Skin of body (tissue), 2 donors: ENCODE results near the gene PSMB7. TPM values are rescaled to one million over a fixed set of nuclear protein-coding genes. Genes with fewer than 3 reads are reported as not detected.

ENCODE experiments used
- DNase-seq: peaks from one replicate; lab custom pipeline; 2025; lab: John Stamatoyannopoulos, UW
- total RNA-seq: library from RNA; depleted of rRNA; stranded (reverse); fragments of >200 nt; gene quantifications from one replicate; pipeline ENCODE4 v1.2.3, GENCODE V29; 2014

PSMB7 gene
- total RNA-seq, 1 donor from 2014 or later, result 153 TPM

GRCh38 chr9:124329206-124329792 is 85.9 kb downstream of the PSMB7 start:
- no peak for DNase-seq

- no peak for DNase-seq
Measured at GRCh38 chr9:124328285-124328684, 87.0 kb downstream of the PSMB7 start.

- DNase-seq, result no peak
Measured at GRCh38 chr9:124327491-124327890, 87.8 kb downstream of the PSMB7 start.

- DNase-seq, result no peak
Measured at GRCh38 chr9:124326378-124326777, 88.9 kb downstream of the PSMB7 start.

GRCh38 chr9:124325816-124326215 is 89.4 kb downstream of the PSMB7 start:
- no peak for DNase-seq

- no peak for DNase-seq
Measured at GRCh38 chr9:124323904-124324303, 91.3 kb downstream of the PSMB7 start.

DNA sequence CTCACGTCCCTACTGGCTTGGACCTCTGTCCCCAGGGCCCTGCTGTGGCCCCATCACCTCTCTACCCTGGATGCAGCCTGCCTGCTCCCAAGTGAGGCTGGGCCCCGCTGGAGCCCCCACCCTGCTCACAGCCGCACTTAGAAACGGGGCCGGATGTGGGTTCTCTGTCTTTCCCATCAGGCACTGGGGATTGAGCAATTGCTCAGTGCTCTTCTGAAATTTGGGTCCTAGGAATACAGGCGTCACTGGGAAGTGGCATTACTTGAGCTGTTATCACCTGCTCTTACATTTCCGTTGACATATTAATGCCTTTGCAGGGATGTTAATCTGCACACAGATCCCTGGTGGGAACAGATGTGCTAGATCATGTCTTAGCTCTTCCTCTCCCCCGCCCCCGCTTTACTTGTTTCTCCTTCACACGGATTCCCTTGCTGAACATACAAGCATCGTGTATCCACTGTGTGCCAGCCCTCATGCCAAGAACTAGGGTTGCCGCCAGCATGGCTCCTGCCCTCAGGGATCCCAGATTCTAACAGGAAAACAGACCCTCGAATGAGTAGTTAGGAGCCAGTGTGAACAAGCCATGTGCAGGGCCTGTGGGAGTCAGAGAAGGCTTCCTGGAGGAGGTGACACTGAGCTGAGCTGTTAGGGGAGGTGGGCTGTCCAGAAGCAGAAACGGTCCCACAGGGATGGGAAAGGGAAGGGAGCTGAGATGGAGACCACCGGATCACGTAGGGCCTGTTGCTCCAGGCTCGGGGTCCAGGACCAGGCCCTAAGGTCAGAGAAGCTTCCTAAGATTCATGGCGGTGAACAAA is 92.4 kb downstream of the PSMB7 start:
- DNase-seq, result no peak

DNA sequence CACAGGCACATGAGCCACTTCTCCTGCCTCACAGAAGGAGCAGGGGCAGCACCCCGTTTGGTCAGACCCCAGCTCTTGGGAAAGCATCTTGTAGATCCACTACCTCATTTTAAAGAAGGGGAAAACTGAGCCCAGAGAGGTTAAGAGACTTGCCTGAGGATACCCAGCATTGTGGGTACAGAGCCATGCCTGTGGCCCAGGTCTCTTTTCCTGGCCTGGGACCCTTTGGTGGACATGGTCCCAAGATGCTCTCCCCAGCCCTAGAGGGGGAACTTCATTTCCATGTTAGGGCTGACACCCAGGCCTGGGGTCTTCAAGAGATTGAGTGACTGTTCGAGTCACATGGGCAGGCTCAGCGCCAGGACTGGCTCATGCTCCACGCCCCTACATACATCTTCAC is 93.3 kb downstream of the PSMB7 start:
- no peak for DNase-seq

DNA sequence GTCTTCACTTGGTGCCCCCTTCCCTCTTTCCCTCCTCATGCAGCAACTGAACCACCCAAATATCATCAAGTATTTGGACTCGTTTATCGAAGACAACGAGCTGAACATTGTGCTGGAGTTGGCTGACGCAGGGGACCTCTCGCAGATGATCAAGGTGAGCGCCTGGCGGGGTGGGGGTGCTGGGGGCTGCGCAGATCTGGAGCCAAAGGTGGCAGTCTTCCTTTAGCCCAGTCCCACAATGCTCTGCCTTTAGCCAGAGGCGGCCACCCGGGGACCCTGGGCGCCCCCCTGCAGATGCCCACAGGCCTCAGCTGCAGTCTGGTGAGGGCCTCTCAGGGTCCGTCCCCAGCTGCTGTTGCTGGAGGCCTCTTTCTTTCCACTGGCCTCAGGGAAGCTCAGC is 93.8 kb downstream of the PSMB7 start:
- no peak for DNase-seq

- peak; percentile 12 for DNase-seq
Measured at GRCh38 chr9:124320062-124320973, 94.9 kb downstream of the PSMB7 start.

GRCh38 chr9:124315882-124316281 is 99.4 kb downstream of the PSMB7 start:
- no peak for DNase-seq

GRCh38 chr9:124313940-124314339 is 101.3 kb downstream of the PSMB7 start:
- no peak for DNase-seq

- no peak for DNase-seq
Measured at GRCh38 chr9:124312290-124313265, 102.7 kb downstream of the PSMB7 start.

- no peak for DNase-seq
Measured at GRCh38 chr9:124311283-124311682, 104.0 kb downstream of the PSMB7 start.

DNA sequence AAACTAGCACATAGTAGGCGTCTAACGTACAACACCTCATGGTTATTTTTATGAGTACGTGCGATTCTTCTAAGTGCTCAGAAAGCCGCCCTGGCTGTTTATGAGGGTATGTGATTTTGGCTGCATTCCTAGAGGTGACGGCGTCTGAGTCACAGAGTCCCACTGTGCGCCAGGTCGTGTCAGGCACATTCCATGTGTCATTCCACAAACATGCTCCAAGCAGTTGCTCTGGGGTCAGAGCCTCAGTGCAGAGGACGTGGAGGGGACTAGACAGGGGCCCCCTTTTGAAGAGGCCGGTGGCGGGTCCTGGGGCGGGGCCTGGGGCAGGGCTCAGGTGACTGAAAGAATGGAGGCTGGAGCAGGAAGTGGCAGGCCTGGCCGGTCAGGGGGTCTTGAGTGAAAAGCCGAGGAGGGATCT is 105.6 kb downstream of the PSMB7 start:
- DNase-seq, result no peak

DNA sequence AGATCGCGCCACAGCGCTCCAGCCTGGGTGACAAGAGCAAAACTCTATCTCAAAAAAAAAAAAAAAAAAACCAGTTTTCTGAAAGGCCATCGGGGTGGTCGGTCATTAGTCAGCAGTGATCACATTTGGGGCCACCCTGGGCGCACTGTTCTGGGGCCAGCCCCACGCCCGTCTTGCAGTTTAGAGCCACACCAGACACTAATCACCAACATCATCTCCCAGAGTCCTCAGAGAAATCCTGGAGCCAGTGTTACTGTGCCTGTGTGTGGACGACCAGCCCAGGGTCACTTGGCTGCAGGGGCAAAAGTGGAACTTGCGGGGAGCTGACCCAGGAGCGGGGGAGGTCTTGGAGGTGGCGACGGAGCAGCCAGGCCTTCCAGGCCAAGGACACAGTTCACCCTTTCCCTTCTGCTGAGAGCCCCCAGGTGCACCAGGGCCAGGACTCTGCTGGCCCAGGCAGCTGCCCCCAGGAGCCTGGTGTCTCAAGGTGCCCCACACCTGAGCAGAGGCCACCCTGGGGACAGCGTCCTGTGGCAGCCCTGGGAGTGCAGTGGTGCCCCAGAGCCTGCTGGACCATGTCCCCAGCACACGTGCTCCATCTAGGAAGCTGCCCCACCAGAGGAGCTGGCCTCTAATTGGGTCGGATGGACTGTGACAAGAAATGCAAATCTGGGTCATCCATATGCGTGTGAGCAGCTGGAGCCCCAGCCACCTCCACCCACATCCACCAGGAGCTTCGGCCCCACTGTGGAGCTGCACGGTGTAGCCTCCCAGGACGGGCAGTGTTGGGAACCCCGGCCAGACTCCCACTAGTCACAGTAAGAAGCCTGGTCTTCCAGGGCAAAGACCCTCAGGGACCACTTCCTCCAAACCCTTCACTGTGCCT is 106.4 kb downstream of the PSMB7 start:
- DNase-seq, result no peak

- no peak for DNase-seq
Measured at GRCh38 chr9:124307379-124308030, 107.7 kb downstream of the PSMB7 start.

- no peak for DNase-seq
Measured at GRCh38 chr9:124306098-124306735, 109.0 kb downstream of the PSMB7 start.

GRCh38 chr9:124304285-124304684 is 111.0 kb downstream of the PSMB7 start:
- DNase-seq, result no peak
